ENCODE data around the gene RBM8A. TPM values are rescaled to one million over a fixed set of nuclear protein-coding genes. Genes with fewer than 3 reads are reported as not detected.
A peak's percentile ranks its signal among the peaks of the same experiment; 100 is the strongest.

RBM8A gene
- total and polyA plus RNA-seq, 5 donors from 2014 or later = 143 to 176 (median 154) TPM

GRCh38 chr1:145953861-145954260 lies 26.6 kb upstream of the RBM8A start:
- no peaks in the 10 kb centered on the region for H3K9me3 ChIP-seq (ENCODE audit: control insufficient read depth in 2 of 2, low read length in 2 of 2)
- H3K27me3 Mint-ChIP-seq = no peaks in the 10 kb centered on the region
- no peaks in the 10 kb centered on the region for H3K27me3 ChIP-seq (ENCODE audit: control insufficient read depth, insufficient read depth, low read length)
- H3K4me1 Mint-ChIP-seq = peaks cover 43 to 86% (median 69%) of the 10 kb centered on the region in 4 donors
- peak overlapping the region; percentile 36 to 96 (median 57) for H3K4me3 Mint-ChIP-seq
- no peaks in the 10 kb centered on the region for H3K9me3 Mint-ChIP-seq
- no peak overlapping the region for H3K27ac ChIP-seq (ENCODE audit: insufficient read depth, low read length, poor library complexity, severe bottlenecking)
- H3K4me1 ChIP-seq (ENCODE audit: control insufficient read depth, insufficient read depth, low read length, poor library complexity, severe bottlenecking) = peaks cover 57% of the 10 kb centered on the region
- DNase-seq = no peak
- H3K36me3 ChIP-seq (ENCODE audit: control insufficient read depth, insufficient read depth, low read length) = peaks cover 16% of the 10 kb centered on the region
- ATAC-seq (ENCODE audit: low read depth in 2 of 2) = no peak
- peak overlapping the region in 2 of 3 donors; percentile 39 to 42 for H3K27ac Mint-ChIP-seq
- no peak overlapping the region for H3K4me3 ChIP-seq (ENCODE audit: low read depth, low read length)
- peaks cover 24% of the 10 kb centered on the region for H3K36me3 Mint-ChIP-seq

GRCh38 chr1:145952903-145953302 lies 25.6 kb upstream of the RBM8A start:
- ATAC-seq (ENCODE audit: low read depth in 2 of 2) (no peak), DNase-seq (no peak)
- H3K27ac ChIP-seq (ENCODE audit: insufficient read depth, low read length, poor library complexity, severe bottlenecking) = no peak overlapping the region
- no peaks in the 10 kb centered on the region for H3K27me3 ChIP-seq (ENCODE audit: control insufficient read depth, insufficient read depth, low read length)
- peaks cover 48% of the 10 kb centered on the region for H3K4me1 ChIP-seq (ENCODE audit: control insufficient read depth, insufficient read depth, low read length, poor library complexity, severe bottlenecking)
- no peak overlapping the region for H3K4me3 ChIP-seq (ENCODE audit: low read depth, low read length)
- H3K9me3 Mint-ChIP-seq = no peaks in the 10 kb centered on the region
- H3K27me3 Mint-ChIP-seq = no peaks in the 10 kb centered on the region
- no peak overlapping the region for H3K4me3 Mint-ChIP-seq
- H3K4me1 Mint-ChIP-seq = peaks cover 39 to 82% (median 65%) of the 10 kb centered on the region in 4 donors
- no peaks in the 10 kb centered on the region for H3K9me3 ChIP-seq (ENCODE audit: control insufficient read depth in 2 of 2, low read length in 2 of 2)
- no peak overlapping the region for H3K27ac Mint-ChIP-seq
- H3K36me3 Mint-ChIP-seq = peaks cover 24% of the 10 kb centered on the region
- H3K36me3 ChIP-seq (ENCODE audit: control insufficient read depth, insufficient read depth, low read length) = peaks cover 19% of the 10 kb centered on the region

DNA sequence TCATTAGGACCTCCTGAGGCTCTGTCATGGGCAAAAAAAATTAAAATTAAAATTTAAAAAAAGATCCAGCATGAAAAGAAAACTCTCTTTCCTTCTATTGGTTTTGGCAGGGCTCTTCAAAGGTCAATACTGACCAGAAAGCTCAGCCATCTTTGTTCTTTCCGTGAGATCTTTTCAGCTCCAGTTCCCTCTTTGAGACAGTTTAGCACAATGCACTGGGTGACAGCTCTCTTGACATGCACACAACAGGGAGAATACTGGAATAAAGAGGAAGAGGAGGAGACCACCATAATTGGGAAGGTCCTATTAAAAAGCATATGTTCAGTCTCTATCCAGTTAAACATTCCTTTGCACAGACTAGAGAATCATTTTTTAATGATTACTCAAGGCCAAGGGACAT lies 24.2 kb upstream of the RBM8A start:
- Histone ChIP-seq H3K36me3 (ENCODE audit: control insufficient read depth, insufficient read depth, low read length) (peaks cover 25% of the 10 kb centered on the region), H3K27ac (ENCODE audit: insufficient read depth, low read length, poor library complexity, severe bottlenecking) (no peak overlapping the region), H3K4me3 (ENCODE audit: low read depth, low read length) (no peak overlapping the region), H3K4me1 (ENCODE audit: control insufficient read depth, insufficient read depth, low read length, poor library complexity, severe bottlenecking) (peaks cover 40% of the 10 kb centered on the region), H3K27me3 (ENCODE audit: control insufficient read depth, insufficient read depth, low read length) (no peaks in the 10 kb centered on the region), H3K9me3 (ENCODE audit: control insufficient read depth in 2 of 2, low read length in 2 of 2) (no peaks in the 10 kb centered on the region)
- Mint-ChIP-seq H3K4me1 (peaks cover 37 to 84% (median 63%) of the 10 kb centered on the region in 4 donors), H3K36me3 (peaks cover 24% of the 10 kb centered on the region), H3K27me3 (no peaks in the 10 kb centered on the region), H3K4me3 (peak overlapping the region in 2 of 4 donors; percentile 22 to 66), H3K27ac (peak overlapping the region in 2 of 3 donors; percentile 45 to 56), H3K9me3 (no peaks in the 10 kb centered on the region)
- DNase-seq = no peak
- no peak for ATAC-seq (ENCODE audit: low read depth in 2 of 2)

DNA sequence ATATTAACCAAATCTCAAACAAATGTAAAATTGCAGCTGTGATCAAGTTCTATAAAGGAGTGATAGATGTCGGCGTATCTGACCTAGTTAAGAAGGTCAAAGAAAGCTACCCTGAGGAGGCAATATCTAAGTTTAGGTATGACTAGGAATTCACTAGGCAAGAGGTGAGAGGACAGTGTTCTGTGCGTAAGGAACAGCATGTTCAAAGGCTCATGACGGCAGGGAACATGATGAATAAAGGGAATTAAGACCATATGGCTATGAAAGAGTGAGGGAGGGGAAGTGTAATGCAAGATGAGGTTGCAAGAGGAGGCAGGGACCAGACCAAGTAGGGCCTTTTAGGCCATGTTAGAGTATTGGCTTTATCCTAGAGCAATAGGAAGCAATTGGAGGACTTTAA lies 21.9 kb upstream of the RBM8A start:
- no peaks in the 10 kb centered on the region for H3K9me3 Mint-ChIP-seq
- peaks cover 25 to 63% (median 45%) of the 10 kb centered on the region in 4 donors for H3K4me1 Mint-ChIP-seq
- no peaks in the 10 kb centered on the region for H3K27me3 Mint-ChIP-seq
- peaks cover 31% of the 10 kb centered on the region for H3K36me3 ChIP-seq (ENCODE audit: control insufficient read depth, insufficient read depth, low read length)
- peak overlapping the region in 1 of 4 donors; percentile 22 for H3K4me3 Mint-ChIP-seq
- ATAC-seq (ENCODE audit: low read depth in 2 of 2) (no peak), DNase-seq (no peak)
- H3K9me3 ChIP-seq (ENCODE audit: control insufficient read depth in 2 of 2, low read length in 2 of 2) = no peaks in the 10 kb centered on the region
- no peak overlapping the region for H3K4me3 ChIP-seq (ENCODE audit: low read depth, low read length)
- peaks cover 17% of the 10 kb centered on the region for H3K4me1 ChIP-seq (ENCODE audit: control insufficient read depth, insufficient read depth, low read length, poor library complexity, severe bottlenecking)
- H3K36me3 Mint-ChIP-seq = peaks cover 24% of the 10 kb centered on the region
- peak overlapping the region in 2 of 3 donors; percentile 0 to 68 for H3K27ac Mint-ChIP-seq
- H3K27me3 ChIP-seq (ENCODE audit: control insufficient read depth, insufficient read depth, low read length) = no peaks in the 10 kb centered on the region
- no peak overlapping the region for H3K27ac ChIP-seq (ENCODE audit: insufficient read depth, low read length, poor library complexity, severe bottlenecking)

DNA sequence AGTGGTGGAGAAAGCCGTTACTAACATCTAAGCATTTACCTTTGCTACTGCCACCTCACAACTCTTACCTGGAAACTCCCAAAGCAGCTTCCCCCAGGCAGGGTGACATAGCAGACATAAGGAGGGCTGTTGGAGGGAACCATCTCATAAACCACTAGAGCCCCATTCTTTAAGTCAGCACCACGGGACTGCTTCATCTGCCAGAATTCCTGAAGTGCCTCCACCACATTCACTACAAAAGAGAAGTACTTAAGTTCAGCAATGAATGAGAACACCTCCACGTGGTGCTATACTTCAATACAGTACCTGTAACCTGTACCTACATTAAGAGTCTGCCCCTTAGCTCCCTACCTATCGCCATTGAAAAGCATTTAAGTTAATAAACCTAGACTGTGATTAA lies 20.3 kb upstream of the RBM8A start:
- no peak for ATAC-seq (ENCODE audit: low read depth in 2 of 2)
- Mint-ChIP-seq H3K36me3 (peaks cover 26% of the 10 kb centered on the region), H3K4me3 (no peak overlapping the region), H3K27me3 (no peaks in the 10 kb centered on the region), H3K4me1 (peaks cover 21 to 55% (median 40%) of the 10 kb centered on the region in 4 donors), H3K9me3 (no peaks in the 10 kb centered on the region), H3K27ac (peak overlapping the region in 2 of 3 donors; percentile 32 to 51)
- no peaks in the 10 kb centered on the region for H3K27me3 ChIP-seq (ENCODE audit: control insufficient read depth, insufficient read depth, low read length)
- H3K4me3 ChIP-seq (ENCODE audit: low read depth, low read length) = no peak overlapping the region
- H3K36me3 ChIP-seq (ENCODE audit: control insufficient read depth, insufficient read depth, low read length) = peaks cover 42% of the 10 kb centered on the region
- peaks cover 11% of the 10 kb centered on the region for H3K4me1 ChIP-seq (ENCODE audit: control insufficient read depth, insufficient read depth, low read length, poor library complexity, severe bottlenecking)
- H3K27ac ChIP-seq (ENCODE audit: insufficient read depth, low read length, poor library complexity, severe bottlenecking) = no peak overlapping the region
- no peaks in the 10 kb centered on the region for H3K9me3 ChIP-seq (ENCODE audit: control insufficient read depth in 2 of 2, low read length in 2 of 2)
- DNase-seq = no peak

- Mint-ChIP-seq H3K36me3 (peaks cover 25% of the 10 kb centered on the region), H3K9me3 (no peaks in the 10 kb centered on the region), H3K4me1 (peaks cover 12 to 48% (median 34%) of the 10 kb centered on the region in 4 donors), H3K27me3 (no peaks in the 10 kb centered on the region), H3K4me3 (no peak overlapping the region), H3K27ac (peak overlapping the region in 1 of 3 donors; percentile 6)
- Histone ChIP-seq H3K36me3 (ENCODE audit: control insufficient read depth, insufficient read depth, low read length) (peaks cover 47% of the 10 kb centered on the region), H3K27ac (ENCODE audit: insufficient read depth, low read length, poor library complexity, severe bottlenecking) (no peak overlapping the region), H3K4me1 (ENCODE audit: control insufficient read depth, insufficient read depth, low read length, poor library complexity, severe bottlenecking) (peaks cover 11% of the 10 kb centered on the region), H3K27me3 (ENCODE audit: control insufficient read depth, insufficient read depth, low read length) (no peaks in the 10 kb centered on the region), H3K9me3 (ENCODE audit: control insufficient read depth in 2 of 2, low read length in 2 of 2) (no peaks in the 10 kb centered on the region), H3K4me3 (ENCODE audit: low read depth, low read length) (no peak overlapping the region)
- DNase-seq (no peak), ATAC-seq (ENCODE audit: low read depth in 2 of 2) (no peak)
Measured at GRCh38 chr1:145946477-145946986, 19.2 kb upstream of the RBM8A start.

- Mint-ChIP-seq H3K4me1 (peaks cover 11 to 31% (median 26%) of the 10 kb centered on the region in 4 donors), H3K27me3 (no peaks in the 10 kb centered on the region), H3K27ac (peak overlapping the region in 1 of 3 donors; percentile 75), H3K36me3 (peaks cover 19% of the 10 kb centered on the region), H3K4me3 (no peak overlapping the region), H3K9me3 (no peaks in the 10 kb centered on the region)
- Histone ChIP-seq H3K4me3 (ENCODE audit: low read depth, low read length) (no peak overlapping the region), H3K9me3 (ENCODE audit: control insufficient read depth in 2 of 2, low read length in 2 of 2) (no peaks in the 10 kb centered on the region), H3K27me3 (ENCODE audit: control insufficient read depth, insufficient read depth, low read length) (no peaks in the 10 kb centered on the region), H3K36me3 (ENCODE audit: control insufficient read depth, insufficient read depth, low read length) (peaks cover 40% of the 10 kb centered on the region), H3K27ac (ENCODE audit: insufficient read depth, low read length, poor library complexity, severe bottlenecking) (no peak overlapping the region), H3K4me1 (ENCODE audit: control insufficient read depth, insufficient read depth, low read length, poor library complexity, severe bottlenecking) (no peaks in the 10 kb centered on the region)
- ATAC-seq (ENCODE audit: low read depth in 2 of 2) (no peak), DNase-seq (no peak)
Measured at GRCh38 chr1:145944532-145944931, 17.2 kb upstream of the RBM8A start.

DNA sequence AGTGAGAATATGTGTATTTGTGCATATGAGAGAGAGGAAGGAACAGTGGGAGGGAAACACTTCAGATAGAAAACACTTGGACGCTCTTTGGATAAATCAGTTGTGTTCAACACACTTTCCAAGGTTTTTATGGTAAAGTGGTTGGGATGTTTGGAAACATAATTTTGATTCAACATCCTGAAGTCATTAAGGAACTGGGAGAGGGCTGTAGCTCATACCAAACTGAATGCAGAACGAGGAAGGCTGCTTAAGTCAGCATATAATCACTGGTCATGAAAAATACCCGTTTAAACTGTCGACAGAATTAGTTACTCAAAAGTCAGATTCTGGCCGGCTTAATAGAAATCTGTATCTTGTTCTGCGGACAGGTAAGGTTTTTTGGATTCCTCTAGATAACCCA lies 15.6 kb upstream of the RBM8A start:
- Histone ChIP-seq H3K4me1 (ENCODE audit: control insufficient read depth, insufficient read depth, low read length, poor library complexity, severe bottlenecking) (no peaks in the 10 kb centered on the region), H3K36me3 (ENCODE audit: control insufficient read depth, insufficient read depth, low read length) (peaks cover 37% of the 10 kb centered on the region), H3K4me3 (ENCODE audit: low read depth, low read length) (no peak overlapping the region), H3K27me3 (ENCODE audit: control insufficient read depth, insufficient read depth, low read length) (no peaks in the 10 kb centered on the region), H3K9me3 (ENCODE audit: control insufficient read depth in 2 of 2, low read length in 2 of 2) (no peaks in the 10 kb centered on the region), H3K27ac (ENCODE audit: insufficient read depth, low read length, poor library complexity, severe bottlenecking) (no peak overlapping the region)
- Mint-ChIP-seq H3K27me3 (no peaks in the 10 kb centered on the region), H3K27ac (peak overlapping the region in 1 of 3 donors; percentile 68), H3K36me3 (peaks cover 17% of the 10 kb centered on the region), H3K4me1 (peaks cover 4 to 19% (median 14%) of the 10 kb centered on the region in 4 donors), H3K4me3 (no peak overlapping the region), H3K9me3 (no peaks in the 10 kb centered on the region)
- DNase-seq = no peak
- ATAC-seq (ENCODE audit: low read depth in 2 of 2) = no peak

Data from CD4-positive, CD25-positive, alpha-beta regulatory T cell (primary cell).